HEK293 (cell line): Measurements from ENCODE around the gene MGST2.

Experiments used
- CTCF ChIA-PET: fragments of 350-600 bp; formaldehyde crosslinking; extraction: SDS; loops from one replicate; lab custom pipeline; 2021; ENCODE audit warnings: antibody characterized with exemption; lab: Yijun Ruan, JAX
- POLR2A ChIA-PET: fragments of 300-600 bp; formaldehyde crosslinking; extraction: SDS; loops from one replicate; lab custom pipeline; 2020; ENCODE audit warnings: antibody characterized with exemption, inconsistent platforms; lab: Yijun Ruan, JAX
- H3K27ac ChIP-seq: fragments of 200-500 bp; sonication (Bioruptor generic); 2 replicates; pipeline ENCODE4 v1.5.1; 2014; ENCODE audit warnings: low read depth, low read length, control low read depth, inconsistent platforms; ENCODE audit errors: extremely low read depth
- H3K36me3 ChIP-seq, 2 experiments: fragments of 200-500 bp in 1 of 2; sonication (Bioruptor generic) in 1 of 2; 1 replicate in 1 of 2; 2 replicates in 1 of 2; pipeline ENCODE4 v1.5.1; 2014 to 2017; ENCODE audit warnings: inconsistent platforms in 2 of 2, low read length in 2 of 2; ENCODE audit not compliant: control insufficient read depth in 2 of 2, insufficient read depth in 1 of 2
- H3K4me1 ChIP-seq: fragments of 200-500 bp; sonication (Bioruptor generic); 2 replicates; pipeline ENCODE4 v1.5.1; 2014; ENCODE audit warnings: mild to moderate bottlenecking, low read length, inconsistent platforms; ENCODE audit not compliant: control insufficient read depth, insufficient read depth
- H3K4me3 ChIP-seq: 2 replicates; pipeline ENCODE4 v1.5.1; 2011; ENCODE audit warnings: low read depth, mild to moderate bottlenecking, control low read depth, low read length, moderate library complexity
- H3K9me3 ChIP-seq: fragments of 200-500 bp; sonication (Bioruptor generic); 2 replicates; pipeline ENCODE4 v1.5.1; 2014; ENCODE audit warnings: low read depth, low read length, inconsistent platforms; ENCODE audit not compliant: control insufficient read depth, insufficient read depth
- PRDM2 ChIP-seq: fragments of 450-650 bp; formaldehyde crosslinking; IDR thresholded peaks from 2 replicates; pipeline ENCODE4 v1.5.1; 2016; ENCODE audit warnings: missing biosample characterization, missing genetic modification characterization, borderline replicate concordance
- REPIN1 ChIP-seq: fragments of 450-650 bp; formaldehyde crosslinking; IDR thresholded peaks from 2 replicates; pipeline ENCODE4 v1.5.1; 2017; ENCODE audit warnings: missing biosample characterization, missing genetic modification characterization, low read depth
- SCRT1 ChIP-seq: fragments of 450-650 bp; formaldehyde crosslinking; IDR thresholded peaks from 2 replicates; pipeline ENCODE4 v1.5.1; 2016; ENCODE audit warnings: missing biosample characterization, missing genetic modification characterization, borderline replicate concordance
- ZFHX2 ChIP-seq: fragments of 450-650 bp; formaldehyde crosslinking; conservative IDR thresholded peaks from 2 replicates; pipeline ENCODE4 v1.5.1; 2016; ENCODE audit warnings: missing biosample characterization, missing genetic modification characterization
- ZFP37 ChIP-seq: fragments of 450-650 bp; formaldehyde crosslinking; IDR thresholded peaks from 2 replicates; pipeline ENCODE4 v1.5.1; 2016; ENCODE audit warnings: missing biosample characterization, missing genetic modification characterization
- ZNF132 ChIP-seq: fragments of 450-650 bp; formaldehyde crosslinking; IDR thresholded peaks from 2 replicates; pipeline ENCODE4 v1.5.1; 2017; ENCODE audit warnings: missing biosample characterization, missing genetic modification characterization, borderline replicate concordance
- ZNF138 ChIP-seq: fragments of 450-650 bp; formaldehyde crosslinking; IDR thresholded peaks from 2 replicates; pipeline ENCODE4 v1.5.1; 2016; ENCODE audit warnings: missing biosample characterization, missing genetic modification characterization, borderline replicate concordance
- ZNF140 ChIP-seq: fragments of 450-650 bp; formaldehyde crosslinking; IDR thresholded peaks from 2 replicates; pipeline ENCODE4 v1.5.1; 2016; ENCODE audit warnings: missing biosample characterization, missing genetic modification characterization
- ZNF211 ChIP-seq: fragments of 450-650 bp; formaldehyde crosslinking; IDR thresholded peaks from 2 replicates; pipeline ENCODE4 v1.5.1; 2016; ENCODE audit warnings: low read depth, missing biosample characterization, missing genetic modification characterization
- ZNF223 ChIP-seq: fragments of 450-650 bp; formaldehyde crosslinking; IDR thresholded peaks from 2 replicates; pipeline ENCODE4 v1.5.1; 2016; ENCODE audit warnings: missing biosample characterization, missing genetic modification characterization
- ZNF280C ChIP-seq: fragments of 450-650 bp; formaldehyde crosslinking; IDR thresholded peaks from 2 replicates; pipeline ENCODE4 v1.5.1; 2016; ENCODE audit warnings: missing biosample characterization, missing genetic modification characterization
- ZNF354C ChIP-seq: fragments of 450-650 bp; formaldehyde crosslinking; IDR thresholded peaks from 2 replicates; pipeline ENCODE4 v1.5.1; 2016; ENCODE audit warnings: missing biosample characterization, missing genetic modification characterization, low read depth, borderline replicate concordance
- ZNF391 ChIP-seq: fragments of 450-650 bp; formaldehyde crosslinking; IDR thresholded peaks from 2 replicates; pipeline ENCODE4 v1.5.1; 2016; ENCODE audit warnings: low read depth, missing biosample characterization, missing genetic modification characterization, borderline replicate concordance
- ZNF398 ChIP-seq: fragments of 450-650 bp; formaldehyde crosslinking; IDR thresholded peaks from 2 replicates; pipeline ENCODE4 v1.5.1; 2017; ENCODE audit warnings: missing biosample characterization, missing genetic modification characterization
- ZNF514 ChIP-seq: fragments of 450-650 bp; formaldehyde crosslinking; IDR thresholded peaks from 2 replicates; pipeline ENCODE4 v1.5.1; 2016; ENCODE audit warnings: missing biosample characterization, missing genetic modification characterization
- ZNF549 ChIP-seq: fragments of 450-650 bp; IDR thresholded peaks from 2 replicates; pipeline ENCODE4 v1.5.1; 2018; ENCODE audit warnings: missing biosample characterization, missing genetic modification characterization, mild to moderate bottlenecking, inconsistent platforms, moderate library complexity
- ZNF660 ChIP-seq: fragments of 450-650 bp; IDR thresholded peaks from 2 replicates; pipeline ENCODE4 v1.5.1; 2018; ENCODE audit warnings: missing biosample characterization, mild to moderate bottlenecking, missing genetic modification characterization
- ZNF777 ChIP-seq: fragments of 450-650 bp; formaldehyde crosslinking; IDR thresholded peaks from 2 replicates; pipeline ENCODE4 v1.5.1; 2017; ENCODE audit warnings: missing biosample characterization, missing genetic modification characterization, borderline replicate concordance
- ZNF830 ChIP-seq: fragments of 450-650 bp; IDR thresholded peaks from 2 replicates; pipeline ENCODE4 v1.5.0; 2018; ENCODE audit warnings: missing biosample characterization, missing genetic modification characterization, low read depth, mild to moderate bottlenecking, moderate library complexity
- ZSCAN5A ChIP-seq: fragments of 450-650 bp; formaldehyde crosslinking; IDR thresholded peaks from 2 replicates; pipeline ENCODE4 v1.5.1; 2016; ENCODE audit warnings: missing biosample characterization, missing genetic modification characterization

MGST2 gene

DNA sequence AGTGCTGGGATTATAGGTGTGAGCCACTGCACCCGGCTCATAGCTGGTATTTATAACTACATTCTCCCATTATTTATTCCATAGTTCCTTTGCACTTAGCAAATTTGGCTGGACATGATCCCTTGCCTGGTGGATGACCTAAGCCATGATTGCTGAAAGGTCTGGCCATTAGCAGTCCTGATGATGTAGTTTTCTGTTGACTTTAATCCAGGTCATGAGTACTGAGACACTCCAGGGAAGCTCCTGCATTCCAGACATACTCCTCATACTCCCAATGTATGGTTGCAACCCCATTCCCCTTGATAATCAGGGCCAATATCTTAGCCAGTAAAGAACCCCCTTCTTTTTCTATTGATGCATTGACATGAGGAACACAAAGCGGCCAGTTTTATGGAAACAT is 24.4 kb upstream of the MGST2 start:
- Histone ChIP-seq H3K4me3 (no peak overlapping the region), H3K9me3 (no peaks in the 10 kb centered on the region), H3K36me3 (no peaks in the 10 kb centered on the region), H3K27ac (no peak overlapping the region), H3K4me1 (no peaks in the 10 kb centered on the region)
- ChIA-PET CTCF (interaction anchor here (0.9 to 2.9 kb wide), 4 partner anchors 9 to 15 kb away, joined by 3 to 13 read pairs (median 6); no protein-coding TSS in a partner anchor), POLR2A (no interaction called here)
- TF ChIP-seq PRDM2, result no peak
- TF ChIP-seq ZNF211 (tag by site-specific recombination), result no peak
- TF ChIP-seq ZNF138, result no peak
- TF ChIP-seq ZFP37, result no peak
- no peak for TF ChIP-seq REPIN1 (tag by site-specific recombination)
- no peak for TF ChIP-seq ZNF777 (tag by site-specific recombination)
- TF ChIP-seq ZNF398 (tag by site-specific recombination), result no peak
- no peak for TF ChIP-seq ZNF830 (tag by site-specific recombination)
- no peak for TF ChIP-seq ZNF660
- no peak for TF ChIP-seq ZNF132 (tag by site-specific recombination)
- TF ChIP-seq ZNF514, result no peak
- TF ChIP-seq ZSCAN5A, result no peak
- TF ChIP-seq ZNF140 (tag by site-specific recombination), result no peak
- no peak for TF ChIP-seq ZNF280C (tag by site-specific recombination)
- TF ChIP-seq ZNF391 (tag by site-specific recombination), result no peak
- TF ChIP-seq SCRT1 (tag by site-specific recombination), result no peak
- no peak for TF ChIP-seq ZFHX2 (tag by site-specific recombination)
- no peak for TF ChIP-seq ZNF549 (tag by site-specific recombination)
- no peak for TF ChIP-seq ZNF354C
- no peak for TF ChIP-seq ZNF223 (tag by site-specific recombination)
